HG03139 (cell line): ENCODE results near the gene RNF215.
A peak's percentile ranks its signal among the peaks of the same experiment; 100 is the strongest.

Experiments
- ATAC-seq: cut with Tn5 transposase; IDR thresholded peaks from one replicate; pipeline ENCODE4 v1.9.1; 2021; ENCODE audit not compliant: unreplicated experiment

The RNF215 gene

GRCh38 chr22:30386960-30387827 is at the start of gene RNF215:
Gene RNF215 (minus strand): TSS chr22:30387411. CDS start chr22:30387313, 98 bp downstream.
- peak; percentile 65 for ATAC-seq

- ATAC-seq, result no peak
Measured at GRCh38 chr22:30436196-30436595, 49.0 kb upstream of the RNF215 start.

GRCh38 chr22:30435674-30436126 is 48.5 kb upstream of the RNF215 start:
- no peak for ATAC-seq

DNA sequence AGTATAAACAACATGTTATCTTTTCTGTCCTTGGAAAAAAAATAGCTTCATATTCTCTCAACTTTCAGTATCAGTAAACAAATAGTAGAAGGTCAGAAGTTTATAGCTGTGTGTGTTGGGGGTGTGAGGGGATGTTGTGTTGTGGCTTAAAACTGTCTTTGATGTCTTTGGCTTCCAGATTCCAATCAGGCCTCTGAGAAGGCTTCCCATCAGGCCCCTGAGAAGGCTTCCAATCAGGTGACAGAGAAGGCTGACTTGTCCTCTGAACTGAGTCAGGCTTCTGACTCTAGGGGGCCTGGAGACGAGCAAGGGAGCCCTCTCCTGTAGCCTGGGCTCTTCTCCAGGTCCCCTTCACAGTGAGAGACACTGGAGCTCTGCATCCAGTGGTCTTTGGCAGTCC is 47.6 kb upstream of the RNF215 start:
- ATAC-seq, result no peak

GRCh38 chr22:30433773-30434172 is 46.6 kb upstream of the RNF215 start:
- no peak for ATAC-seq

DNA sequence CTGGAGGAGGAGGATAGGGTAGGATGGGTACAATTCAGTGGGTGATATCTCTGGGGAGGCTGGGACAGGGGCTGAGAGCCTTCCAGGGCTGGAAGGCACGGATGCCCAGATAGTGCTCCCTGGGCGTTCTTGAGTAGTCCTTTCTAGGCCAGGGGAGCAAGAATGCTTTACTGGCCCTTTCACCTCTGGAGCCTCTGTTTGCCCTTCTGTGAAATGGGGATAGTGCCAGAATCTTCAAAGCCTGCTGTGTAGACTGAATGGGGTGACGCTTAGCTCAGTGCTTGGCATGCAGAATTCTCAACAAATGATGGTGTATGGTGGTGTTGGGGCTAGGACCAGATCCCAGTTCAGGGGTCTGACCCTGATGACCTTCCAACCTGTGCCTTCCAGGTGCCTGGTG is 46.0 kb upstream of the RNF215 start:
- ATAC-seq, result no peak

GRCh38 chr22:30432520-30432919 is 45.3 kb upstream of the RNF215 start:
- no peak for ATAC-seq

GRCh38 chr22:30432096-30432495 is 44.9 kb upstream of the RNF215 start:
- ATAC-seq, result no peak

GRCh38 chr22:30430933-30431332 is 43.7 kb upstream of the RNF215 start:
- ATAC-seq, result no peak

DNA sequence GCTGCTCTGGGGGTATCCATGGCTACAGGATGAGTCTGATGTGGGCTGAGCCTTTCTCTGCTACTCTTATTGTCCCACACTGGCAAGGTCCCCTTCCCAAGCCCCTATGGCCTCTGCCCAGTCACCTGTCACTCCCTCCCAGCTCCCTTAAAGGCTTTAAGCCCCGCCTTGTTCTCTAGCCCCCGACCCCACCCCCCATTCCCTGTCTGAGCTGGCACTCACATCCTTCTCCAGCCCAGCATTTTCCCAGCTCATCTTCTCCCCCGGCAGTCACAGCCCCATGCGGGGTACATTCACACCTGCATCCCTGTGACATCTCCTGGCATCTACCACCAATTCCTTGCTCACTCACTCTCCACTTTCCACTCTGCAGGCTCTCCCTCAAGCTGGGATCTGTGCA is 42.7 kb upstream of the RNF215 start:
- no peak for ATAC-seq

GRCh38 chr22:30427871-30428270 is 40.7 kb upstream of the RNF215 start:
- no peak for ATAC-seq

GRCh38 chr22:30426388-30427353 is 39.5 kb upstream of the RNF215 start:
- no peak for ATAC-seq

DNA sequence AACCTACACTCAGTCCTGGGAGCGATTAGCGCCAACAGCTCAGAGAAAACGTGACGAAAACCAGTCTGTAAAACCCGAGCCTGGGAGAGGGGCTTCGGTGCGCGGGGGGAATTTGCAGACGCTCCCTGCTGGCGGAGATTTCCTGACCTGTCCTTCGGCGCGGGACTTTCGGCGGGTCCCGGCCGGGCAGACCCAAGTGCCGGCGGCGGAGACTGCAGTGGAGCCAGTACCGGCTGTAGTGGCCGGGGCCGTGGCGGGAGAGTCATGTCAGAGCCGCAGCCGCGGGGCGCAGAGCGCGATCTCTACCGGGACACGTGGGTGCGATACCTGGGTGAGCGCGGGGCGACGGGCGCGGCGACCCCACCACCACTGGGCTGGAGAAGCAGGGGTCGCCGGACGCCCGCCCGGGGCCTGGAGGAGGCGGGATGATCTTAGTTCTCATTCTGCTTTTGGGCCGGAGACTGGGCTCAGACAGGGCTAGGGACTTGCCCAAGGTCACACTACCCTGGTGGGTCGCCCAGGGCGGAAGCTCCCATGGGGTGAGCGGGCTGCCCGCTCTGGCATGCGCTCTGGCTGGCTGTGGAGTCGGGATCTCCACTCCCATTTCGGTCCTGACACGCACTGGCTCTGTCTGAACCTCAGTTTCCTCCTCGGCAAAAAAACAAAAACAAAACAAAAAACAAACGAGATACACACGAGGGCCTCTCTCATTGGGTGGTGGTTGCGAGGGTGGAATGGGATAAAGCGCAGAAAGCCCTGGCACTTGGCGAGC is 38.6 kb upstream of the RNF215 start, which contains the start of gene MTFP1:
TSS of gene MTFP1 (plus strand) at position 153 of the 772 bp plus-strand sequence. CDS start at position 265, 112 bp downstream.
- no peak for ATAC-seq

DNA sequence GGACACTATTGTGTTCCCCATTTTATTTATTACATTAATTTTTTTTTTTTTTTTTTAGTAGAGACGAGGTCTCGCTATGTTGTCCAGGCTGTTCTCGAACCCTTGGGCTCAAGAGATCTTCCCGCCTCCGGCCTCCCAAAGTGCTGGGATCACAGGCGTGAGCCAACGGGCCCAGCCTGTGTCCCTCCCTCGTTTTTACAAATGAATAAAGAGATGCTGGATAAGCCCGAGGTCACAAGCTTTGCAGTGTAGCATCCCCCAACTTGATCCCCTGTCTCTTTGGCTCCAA is 38.1 kb upstream of the RNF215 start:
- ATAC-seq, result no peak

DNA sequence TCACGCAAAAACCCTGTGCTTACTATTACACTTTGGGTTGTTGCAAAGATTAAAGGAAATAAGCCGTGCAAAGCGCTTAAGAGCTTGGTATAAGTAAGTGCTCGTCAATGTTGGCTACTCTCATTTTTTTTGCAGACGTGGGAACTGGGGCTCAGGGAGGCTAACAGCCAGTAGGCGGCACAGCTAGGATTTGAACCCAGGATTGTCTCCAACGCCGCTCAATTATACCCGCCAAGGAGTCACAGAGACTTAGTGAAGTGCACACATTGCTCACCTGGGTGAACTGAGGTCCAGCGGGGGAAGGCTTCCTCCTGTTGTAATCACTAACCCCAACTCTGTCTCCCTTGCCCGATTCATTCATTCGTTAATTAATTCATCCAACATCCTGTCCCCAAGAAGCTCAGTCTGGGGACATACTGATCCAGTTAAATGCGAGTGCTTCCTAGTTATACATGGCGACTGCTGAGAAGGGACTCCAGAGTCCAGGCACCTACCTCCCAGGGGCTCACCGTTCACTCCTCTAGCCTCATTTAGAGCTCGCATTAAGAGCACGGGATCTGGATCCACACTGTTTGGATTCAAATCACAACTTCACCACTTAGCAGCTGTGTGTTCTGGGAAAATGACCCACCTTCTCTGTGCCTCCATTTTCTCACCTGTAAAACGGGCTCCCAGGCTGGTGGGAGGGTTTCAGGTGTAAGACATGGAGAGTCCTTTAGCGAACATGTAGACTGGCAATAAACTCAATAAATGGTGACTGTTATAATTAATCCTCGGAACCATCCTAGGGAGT is 37.5 kb upstream of the RNF215 start:
- no peak for ATAC-seq

DNA sequence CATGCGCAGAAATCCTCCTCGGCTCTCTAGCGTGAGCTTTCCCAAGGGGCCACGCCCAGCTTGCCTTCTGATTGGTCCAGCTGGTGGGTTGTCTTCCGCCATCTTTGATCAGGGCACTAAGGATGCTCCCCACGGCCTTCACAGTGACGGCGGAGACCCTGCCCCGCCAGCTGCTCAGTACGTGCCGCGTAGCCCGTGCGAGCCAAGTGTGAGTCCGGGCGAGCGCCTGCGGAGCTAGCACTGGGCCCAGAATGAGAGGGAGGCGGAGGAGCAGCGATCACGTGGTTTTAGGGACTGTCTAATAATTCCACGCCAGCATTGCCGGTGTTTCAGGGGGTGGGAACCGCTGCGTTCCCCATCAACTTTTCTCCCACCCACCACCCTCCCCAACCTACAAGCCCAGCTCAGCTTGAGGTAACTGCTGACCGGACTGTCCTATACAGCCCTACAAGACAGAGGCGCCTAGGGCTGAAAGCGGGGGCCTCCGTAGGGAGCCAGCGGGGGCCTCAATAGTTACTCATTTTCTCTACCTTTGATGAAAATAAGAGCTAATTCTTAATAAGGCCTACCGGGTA is 36.8 kb upstream of the RNF215 start:
- ATAC-seq, result peak; percentile 77

GRCh38 chr22:30423301-30423958 is 36.2 kb upstream of the RNF215 start:
- peak; percentile 18 for ATAC-seq

DNA sequence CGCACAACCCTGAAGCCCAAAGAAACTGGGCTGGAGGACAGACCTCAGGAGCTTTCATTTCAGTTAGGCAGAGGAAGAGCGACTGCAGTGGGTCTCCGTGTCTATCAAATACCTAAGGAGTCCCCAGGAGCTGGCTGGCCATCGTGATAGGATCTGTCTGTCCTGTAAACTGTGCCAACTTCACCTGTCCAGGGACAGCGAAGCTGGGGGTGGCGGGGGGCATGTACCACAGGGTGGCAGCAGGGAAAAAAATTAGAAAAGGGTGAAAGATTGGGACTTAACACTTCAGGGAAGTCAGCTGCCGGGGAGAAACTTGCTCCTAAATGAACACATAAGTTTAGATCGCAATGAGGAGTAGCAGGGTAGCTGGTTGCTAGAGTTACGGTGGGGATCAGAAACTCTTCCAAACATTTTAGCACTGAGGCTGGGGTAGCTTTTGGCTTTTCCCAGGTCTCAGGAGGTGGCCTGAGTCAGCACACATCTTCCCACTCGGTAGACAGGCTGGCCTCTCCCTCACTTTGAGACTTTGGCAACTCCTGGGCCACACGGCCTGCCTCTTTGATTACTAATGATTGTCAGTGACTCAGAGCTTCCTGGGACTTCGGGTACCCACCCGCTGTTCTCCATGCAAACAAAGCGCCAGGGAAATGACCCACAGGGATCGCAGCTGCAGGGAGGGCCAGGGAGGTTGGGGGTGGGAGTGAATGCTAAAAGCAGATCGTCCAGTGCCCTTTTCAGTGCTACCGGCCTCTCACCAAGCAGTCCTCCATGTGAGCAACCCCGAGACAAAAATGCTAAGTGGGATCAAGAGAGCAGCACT is 35.5 kb upstream of the RNF215 start:
- no peak for ATAC-seq
